RWPE2 (cell line): ENCODE results near the gene CDX1.

Experiments used
- ATAC-seq: fragments of 200-7000 bp; cut with Tn5 transposase; 3 replicates; pipeline ENCODE4 v1.9.1; 2021; ENCODE audit warnings: low read depth
- DNase-seq: peaks from one replicate; pipeline ENCODE4 v3.0.0-alpha.2; 2020; ENCODE audit warnings: low spot score
- H3K27ac ChIP-seq: fragments of 450-650 bp; 2 replicates; pipeline ENCODE4 v1.5.1; 2017; ENCODE audit warnings: mild to moderate bottlenecking; ENCODE audit not compliant: poor library complexity, severe bottlenecking
- H3K27me3 ChIP-seq: fragments of 250-450 bp; sonication (Bioruptor Pico); 2 replicates; pipeline ENCODE4 v1.5.1; 2021; ENCODE audit warnings: mild to moderate bottlenecking, moderate library complexity; ENCODE audit not compliant: insufficient read depth, poor library complexity, severe bottlenecking
- H3K36me3 ChIP-seq: fragments of 250-450 bp; sonication (Bioruptor Pico); 2 replicates; pipeline ENCODE4 v1.5.1; 2020; ENCODE audit warnings: low read depth, mild to moderate bottlenecking, moderate library complexity
- H3K4me1 ChIP-seq: fragments of 250-450 bp; sonication (Bioruptor Pico); 2 replicates; pipeline ENCODE4 v1.5.1; 2021; ENCODE audit warnings: mild to moderate bottlenecking, moderate library complexity; ENCODE audit not compliant: insufficient read depth, poor library complexity, severe bottlenecking
- H3K4me3 ChIP-seq: fragments of 250-450 bp; sonication (Bioruptor Pico); 2 replicates; pipeline ENCODE4 v1.5.1; 2021; ENCODE audit warnings: mild to moderate bottlenecking, moderate library complexity; ENCODE audit not compliant: severe bottlenecking
- H3K9me3 ChIP-seq: fragments of 250-450 bp; sonication (Bioruptor Pico); 2 replicates; pipeline ENCODE4 v1.5.1; 2021; ENCODE audit warnings: mild to moderate bottlenecking, moderate library complexity; ENCODE audit not compliant: severe bottlenecking
- TF ChIP-seq, protein P1 (sequence below): fragments of 450-650 bp; IDR thresholded peaks from one replicate; pipeline ENCODE4 v1.5.1; 2017; ENCODE audit warnings: mild to moderate bottlenecking, moderate library complexity; ENCODE audit not compliant: poor library complexity, severe bottlenecking

Gene CDX1

DNA sequence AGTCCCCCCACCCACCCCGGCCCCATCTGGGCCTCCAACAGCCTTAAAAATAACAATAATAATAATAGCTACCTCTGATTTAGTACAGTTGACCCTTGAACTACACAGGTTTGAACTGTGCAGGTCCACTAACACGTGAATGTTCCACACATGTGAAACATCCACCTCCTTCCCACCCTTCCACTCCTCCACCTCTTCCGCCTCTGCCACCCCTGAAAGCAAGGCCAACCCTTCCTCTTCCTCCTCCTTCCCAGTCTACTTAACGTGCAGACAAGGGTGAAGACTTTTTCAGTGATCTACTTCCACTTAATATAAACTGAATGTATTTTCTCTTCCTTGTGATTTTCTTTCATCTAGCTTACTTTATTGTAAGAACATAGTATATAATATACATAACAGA lies 21.7 kb upstream of the CDX1 start:
- DNase-seq = no peak

GRCh38 chr5:150146235-150146634 lies 20.3 kb upstream of the CDX1 start:
- Histone ChIP-seq H3K27me3 (no peaks in the 10 kb centered on the region), H3K27ac (no peak overlapping the region), H3K4me1 (peaks cover 18% of the 10 kb centered on the region), H3K36me3 (no peaks in the 10 kb centered on the region), H3K9me3 (no peaks in the 10 kb centered on the region), H3K4me3 (no peak overlapping the region)
- no peak for DNase-seq
- no peak for ATAC-seq
- TF ChIP-seq, protein P1, sequence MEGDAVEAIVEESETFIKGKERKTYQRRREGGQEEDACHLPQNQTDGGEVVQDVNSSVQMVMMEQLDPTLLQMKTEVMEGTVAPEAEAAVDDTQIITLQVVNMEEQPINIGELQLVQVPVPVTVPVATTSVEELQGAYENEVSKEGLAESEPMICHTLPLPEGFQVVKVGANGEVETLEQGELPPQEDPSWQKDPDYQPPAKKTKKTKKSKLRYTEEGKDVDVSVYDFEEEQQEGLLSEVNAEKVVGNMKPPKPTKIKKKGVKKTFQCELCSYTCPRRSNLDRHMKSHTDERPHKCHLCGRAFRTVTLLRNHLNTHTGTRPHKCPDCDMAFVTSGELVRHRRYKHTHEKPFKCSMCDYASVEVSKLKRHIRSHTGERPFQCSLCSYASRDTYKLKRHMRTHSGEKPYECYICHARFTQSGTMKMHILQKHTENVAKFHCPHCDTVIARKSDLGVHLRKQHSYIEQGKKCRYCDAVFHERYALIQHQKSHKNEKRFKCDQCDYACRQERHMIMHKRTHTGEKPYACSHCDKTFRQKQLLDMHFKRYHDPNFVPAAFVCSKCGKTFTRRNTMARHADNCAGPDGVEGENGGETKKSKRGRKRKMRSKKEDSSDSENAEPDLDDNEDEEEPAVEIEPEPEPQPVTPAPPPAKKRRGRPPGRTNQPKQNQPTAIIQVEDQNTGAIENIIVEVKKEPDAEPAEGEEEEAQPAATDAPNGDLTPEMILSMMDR = no peak

More for the DNA sequence above, 21.7 kb upstream of the CDX1 start:
- Histone ChIP-seq H3K36me3 (no peaks in the 10 kb centered on the region), H3K9me3 (no peaks in the 10 kb centered on the region), H3K4me1 (peaks cover 18% of the 10 kb centered on the region), H3K27ac (no peak overlapping the region), H3K4me3 (no peak overlapping the region), H3K27me3 (no peaks in the 10 kb centered on the region)
- no peak for ATAC-seq
- TF ChIP-seq, protein P1 = no peak

GRCh38 chr5:150146862-150147601 lies 19.5 kb upstream of the CDX1 start:
- H3K4me3 ChIP-seq = no peak overlapping the region
- H3K36me3 ChIP-seq = no peaks in the 10 kb centered on the region
- ATAC-seq (no peak), DNase-seq (no peak)
- H3K27me3 ChIP-seq = no peaks in the 10 kb centered on the region
- TF ChIP-seq, protein P1 = no peak
- peaks cover 15% of the 10 kb centered on the region for H3K4me1 ChIP-seq
- no peak overlapping the region for H3K27ac ChIP-seq
- no peaks in the 10 kb centered on the region for H3K9me3 ChIP-seq

DNA sequence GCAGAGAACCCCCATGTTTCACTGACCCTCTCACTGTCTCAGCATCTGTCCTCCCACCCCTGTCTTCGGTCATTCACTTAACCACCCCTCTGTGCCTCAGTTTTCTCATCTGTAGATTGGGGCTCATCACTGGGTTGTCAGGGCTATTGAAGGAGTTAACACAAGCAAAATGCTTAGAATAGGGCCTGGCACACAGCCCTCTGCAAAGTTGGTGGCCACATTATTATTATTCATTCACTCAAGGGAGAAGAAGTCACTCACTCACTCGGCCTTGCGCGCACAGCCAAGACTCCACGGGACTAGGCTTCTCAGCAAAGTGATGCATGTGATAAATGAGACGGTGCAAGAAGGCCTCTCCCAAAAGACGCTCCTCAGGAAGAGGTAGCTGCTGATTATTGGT lies 18.9 kb upstream of the CDX1 start:
- no peak for ATAC-seq
- H3K36me3 ChIP-seq = no peaks in the 10 kb centered on the region
- peaks cover 11% of the 10 kb centered on the region for H3K4me1 ChIP-seq
- H3K27ac ChIP-seq = no peak overlapping the region
- no peak for DNase-seq
- no peaks in the 10 kb centered on the region for H3K27me3 ChIP-seq
- H3K4me3 ChIP-seq = no peak overlapping the region
- TF ChIP-seq, protein P1 = no peak
- H3K9me3 ChIP-seq = no peaks in the 10 kb centered on the region

- ATAC-seq (no peak), DNase-seq (no peak)
- TF ChIP-seq, protein P1 = no peak
- Histone ChIP-seq H3K27ac (no peak overlapping the region), H3K4me1 (peaks cover 5% of the 10 kb centered on the region), H3K36me3 (no peaks in the 10 kb centered on the region), H3K4me3 (no peak overlapping the region), H3K9me3 (no peaks in the 10 kb centered on the region), H3K27me3 (no peaks in the 10 kb centered on the region)
These were observed 18.3 kb upstream of the CDX1 start for GRCh38 chr5:150148117-150148927.
